Activated CD8-positive, alpha-beta memory T cell treated with anti-CD3 and anti-CD28 coated beads, Interleukin-2, amount 10 ng/mL, durations not matched to agents 7 days and 5 days (primary cell): Measurements from ENCODE around the gene SLC35F3. TPM values are rescaled to one million over a fixed set of nuclear protein-coding genes. Genes with fewer than 3 reads are reported as not detected.
"Not testable (repeated sequence)": the region's sequence is repeated elsewhere in the genome, so short reads cannot be mapped to it uniquely, and the experiment has no call there.

Experiments used
- ATAC-seq: fragments of 150-1000 bp; cut with Tn5 transposase; one replicate; pipeline ENCODE4 v1.10.0; 2021; ENCODE audit warnings: moderate library complexity
- CTCF ChIA-PET: fragments of 350-600 bp; sonication (Branson Sonifier 250); formaldehyde crosslinking; loops from one replicate; lab custom pipeline; 2021; ENCODE audit warnings: antibody characterized with exemption; lab: Charles Lee
- DNase-seq: peaks from one replicate; pipeline ENCODE4 v3.0.0-alpha.2; 2020
- H3K27ac Mint-ChIP-seq: one replicate; pipeline ENCODE4 v1.8.0; 2021; ENCODE audit warnings: mild to moderate bottlenecking, mixed read lengths
- H3K27me3 Mint-ChIP-seq: one replicate; pipeline ENCODE4 v1.8.0; 2021; ENCODE audit warnings: mixed read lengths
- H3K36me3 Mint-ChIP-seq: one replicate; pipeline ENCODE4 v1.8.0; 2021; ENCODE audit warnings: mild to moderate bottlenecking, mixed read lengths
- H3K4me1 Mint-ChIP-seq: one replicate; pipeline ENCODE4 v1.8.0; 2021; ENCODE audit warnings: mixed read lengths
- H3K4me3 Mint-ChIP-seq: one replicate; pipeline ENCODE4 v1.8.0; 2021; ENCODE audit warnings: mild to moderate bottlenecking, moderate library complexity, mixed read lengths
- H3K9me3 Mint-ChIP-seq: one replicate; pipeline ENCODE4 v1.8.0; 2022; ENCODE audit warnings: low read depth, mixed read lengths
- total RNA-seq, 2 experiments: library from RNA; stranded (reverse); gene quantifications; one replicate each; pipeline ENCODE4 v1.2.3, GENCODE V29; 2021

The SLC35F3 gene
- total RNA-seq, 2 experiments from 2014 or later = 13.8 to 16.8 TPM

GRCh38 chr1:234355782-234356510 lies 451.5 kb downstream of the SLC35F3 start:
- CTCF ChIA-PET = interaction anchor here (0.6 to 2.0 kb wide), 6 partner anchors 15 to 838 kb away, joined by 3 to 5 read pairs (median 3); no protein-coding TSS in a partner anchor
- DNase-seq (no peak), ATAC-seq (no peak)
- peaks cover 8% of the 10 kb centered on the region for H3K36me3 Mint-ChIP-seq
- H3K27ac Mint-ChIP-seq = peak overlapping the region; percentile 87
- no peaks in the 10 kb centered on the region for H3K9me3 Mint-ChIP-seq
- H3K4me3 Mint-ChIP-seq = peak overlapping the region; percentile 86
- peaks cover 19% of the 10 kb centered on the region for H3K4me1 Mint-ChIP-seq
- peaks cover 11% of the 10 kb centered on the region for H3K27me3 Mint-ChIP-seq

DNA sequence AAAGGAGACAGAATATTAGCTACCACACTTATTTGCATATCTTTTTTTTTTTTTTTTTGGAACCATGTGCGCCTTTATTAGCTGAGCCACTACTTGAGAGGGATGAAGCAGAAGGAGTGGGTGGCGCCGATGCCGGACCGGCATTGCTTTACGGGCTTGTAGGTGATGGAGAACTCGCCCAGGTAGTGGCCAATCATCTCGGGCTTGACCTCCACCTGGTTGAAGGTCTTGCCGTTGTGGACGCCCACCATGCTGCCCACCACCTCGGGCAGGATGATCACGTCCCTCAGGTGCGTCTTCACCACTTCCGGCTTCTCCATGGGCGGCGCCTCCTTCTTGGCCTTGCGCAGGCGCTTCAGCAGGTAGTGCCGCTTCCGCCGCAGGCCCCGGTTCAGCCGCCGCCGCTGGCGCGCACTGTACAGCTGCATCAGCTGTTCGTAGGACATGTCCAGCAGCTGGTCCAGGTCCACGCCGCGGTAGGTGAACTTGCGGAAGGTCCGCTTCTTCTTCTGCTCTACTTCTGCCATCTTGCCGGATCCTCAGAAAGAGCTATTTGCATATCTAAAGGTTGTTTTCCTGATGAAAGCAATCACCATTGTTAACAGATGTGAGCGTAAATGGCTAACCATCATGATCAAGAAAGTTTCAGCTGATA lies 452.3 kb downstream of the SLC35F3 start:
- CTCF ChIA-PET = interaction anchor here (0.6 to 2.0 kb wide), 4 partner anchors 13 to 138 kb away, joined by 3 to 5 read pairs (median 3); no protein-coding TSS in a partner anchor
- peak overlapping the region; percentile 87 for H3K27ac Mint-ChIP-seq
- peaks cover 13% of the 10 kb centered on the region for H3K27me3 Mint-ChIP-seq
- peak overlapping the region; percentile 86 for H3K4me3 Mint-ChIP-seq
- ATAC-seq (peak; percentile 82), DNase-seq (peak; percentile 80)
- not testable (repeated sequence) for H3K36me3 Mint-ChIP-seq, H3K9me3 Mint-ChIP-seq
- H3K4me1 Mint-ChIP-seq = peaks cover 20% of the 10 kb centered on the region

- CTCF ChIA-PET = no interaction called here
- DNase-seq (no peak), ATAC-seq (no peak)
- peaks cover 20% of the 10 kb centered on the region for H3K4me1 Mint-ChIP-seq
- H3K36me3 Mint-ChIP-seq = peaks cover 9% of the 10 kb centered on the region
- H3K4me3 Mint-ChIP-seq = peak overlapping the region; percentile 86
- H3K9me3 Mint-ChIP-seq = no peaks in the 10 kb centered on the region
- no peak overlapping the region for H3K27ac Mint-ChIP-seq
- H3K27me3 Mint-ChIP-seq = peaks cover 11% of the 10 kb centered on the region
These were observed 453.4 kb downstream of the SLC35F3 start for GRCh38 chr1:234357831-234358230.

- H3K27me3 Mint-ChIP-seq = peaks cover 2% of the 10 kb centered on the region
- no peak overlapping the region for H3K4me3 Mint-ChIP-seq
- CTCF ChIA-PET = no interaction called here
- no peak for DNase-seq
- no peak for ATAC-seq
- no peaks in the 10 kb centered on the region for H3K9me3 Mint-ChIP-seq
- peaks cover 15% of the 10 kb centered on the region for H3K4me1 Mint-ChIP-seq
- peaks cover 6% of the 10 kb centered on the region for H3K36me3 Mint-ChIP-seq
- H3K27ac Mint-ChIP-seq = no peak overlapping the region
These were observed 456.7 kb downstream of the SLC35F3 start for GRCh38 chr1:234361102-234361603.

DNA sequence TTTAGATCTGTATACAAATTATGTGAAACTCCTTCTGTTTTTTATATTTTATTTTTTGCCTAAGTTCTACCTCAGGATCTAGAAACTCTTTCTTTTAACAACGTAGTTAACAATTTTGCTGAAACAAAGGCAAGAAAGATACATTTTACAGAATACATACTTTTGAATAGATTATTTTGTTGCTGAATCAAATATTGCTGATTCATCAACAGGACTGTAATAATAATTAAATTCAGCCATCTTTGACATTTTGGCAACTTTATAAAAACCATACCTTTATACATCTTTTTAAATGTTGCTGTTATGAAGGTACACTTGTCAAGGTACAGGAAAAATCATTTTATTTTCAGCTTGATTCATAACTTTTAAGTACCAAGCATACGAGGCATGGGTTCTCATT lies 458.1 kb downstream of the SLC35F3 start:
- Mint-ChIP-seq H3K4me1 (peaks cover 13% of the 10 kb centered on the region), H3K4me3 (no peak overlapping the region), H3K36me3 (peaks cover 6% of the 10 kb centered on the region), H3K27ac (no peak overlapping the region), H3K9me3 (no peaks in the 10 kb centered on the region), H3K27me3 (peaks cover 2% of the 10 kb centered on the region)
- DNase-seq (no peak), ATAC-seq (no peak)
- CTCF ChIA-PET = interaction anchor here (0.6 to 1.2 kb wide), 2 partner anchors 36 to 1143 kb away, joined by 3 read pairs; no protein-coding TSS in a partner anchor

GRCh38 chr1:234368320-234369032 lies 464.0 kb downstream of the SLC35F3 start:
- H3K27me3 Mint-ChIP-seq = no peaks in the 10 kb centered on the region
- peaks cover 5% of the 10 kb centered on the region for H3K36me3 Mint-ChIP-seq
- H3K9me3 Mint-ChIP-seq = no peaks in the 10 kb centered on the region
- CTCF ChIA-PET = no interaction called here
- H3K27ac Mint-ChIP-seq = peak overlapping the region; percentile 22
- DNase-seq (peak; percentile 52), ATAC-seq (no peak)
- no peak overlapping the region for H3K4me3 Mint-ChIP-seq
- H3K4me1 Mint-ChIP-seq = peaks cover 30% of the 10 kb centered on the region

DNA sequence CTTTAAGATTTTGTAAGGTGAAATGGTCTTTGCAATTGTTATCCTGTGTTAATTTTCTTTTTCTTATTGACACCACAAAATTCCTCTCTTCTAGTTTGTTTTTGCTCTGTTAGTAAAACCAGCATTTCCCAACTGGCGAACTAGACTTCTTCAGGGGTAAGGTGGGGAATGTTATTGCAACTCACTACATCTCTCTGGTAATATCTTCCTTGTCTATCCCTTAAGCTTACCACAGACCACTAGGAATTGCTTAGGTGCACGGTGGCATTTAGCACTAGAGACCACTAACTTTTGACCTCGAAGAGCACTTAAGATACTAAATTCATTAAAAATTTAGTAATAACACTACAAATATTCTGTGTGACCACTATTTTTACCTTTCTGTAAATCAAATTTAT lies 464.6 kb downstream of the SLC35F3 start:
- ATAC-seq (no peak), DNase-seq (no peak)
- Mint-ChIP-seq H3K4me1 (peaks cover 30% of the 10 kb centered on the region), H3K4me3 (no peak overlapping the region), H3K9me3 (no peaks in the 10 kb centered on the region), H3K27me3 (no peaks in the 10 kb centered on the region), H3K36me3 (peaks cover 5% of the 10 kb centered on the region), H3K27ac (no peak overlapping the region)
- CTCF ChIA-PET = interaction anchor here (1.0 kb wide), 1 partner anchor 12 kb away, joined by 3 read pairs; no protein-coding TSS in a partner anchor

- DNase-seq (no peak), ATAC-seq (no peak)
- Mint-ChIP-seq H3K4me1 (peaks cover 37% of the 10 kb centered on the region), H3K27ac (peak overlapping the region; percentile 17), H3K27me3 (no peaks in the 10 kb centered on the region), H3K9me3 (no peaks in the 10 kb centered on the region), H3K36me3 (peaks cover 9% of the 10 kb centered on the region), H3K4me3 (no peak overlapping the region)
- CTCF ChIA-PET = interaction anchor here (1.0 kb wide), 1 partner anchor 13 kb away, joined by 3 read pairs; no protein-coding TSS in a partner anchor
These were observed 465.3 kb downstream of the SLC35F3 start for GRCh38 chr1:234369784-234370183.

DNA sequence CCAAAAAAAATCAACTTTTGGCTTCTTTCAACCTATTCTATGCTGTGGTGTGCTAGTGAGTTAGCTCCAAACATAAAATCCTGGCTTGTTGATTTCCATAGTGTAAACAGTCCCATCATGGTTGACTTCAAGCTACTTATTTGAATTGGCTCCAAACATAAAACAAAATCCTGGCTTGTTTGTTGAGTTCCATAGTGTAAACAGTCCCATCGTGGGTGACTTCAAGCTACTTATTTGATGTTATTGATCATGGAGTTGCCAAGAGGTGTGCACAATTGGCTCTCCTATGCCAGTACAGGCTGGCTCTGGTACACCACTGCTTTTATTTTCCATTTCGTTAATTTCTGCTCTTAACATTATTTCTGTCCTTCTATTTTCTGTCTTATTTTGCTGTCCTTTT lies 466.9 kb downstream of the SLC35F3 start:
- H3K4me1 Mint-ChIP-seq = peaks cover 50% of the 10 kb centered on the region
- no peak for DNase-seq
- no peak for ATAC-seq
- H3K27ac Mint-ChIP-seq = no peak overlapping the region
- H3K36me3 Mint-ChIP-seq = peaks cover 18% of the 10 kb centered on the region
- no peaks in the 10 kb centered on the region for H3K9me3 Mint-ChIP-seq
- CTCF ChIA-PET = interaction anchor here (0.7 to 1.2 kb wide), 2 partner anchors 15 to 247 kb away, joined by 3 to 4 read pairs; no protein-coding TSS in a partner anchor
- no peaks in the 10 kb centered on the region for H3K27me3 Mint-ChIP-seq
- H3K4me3 Mint-ChIP-seq = no peak overlapping the region

GRCh38 chr1:234372011-234372757 lies 467.7 kb downstream of the SLC35F3 start:
- ATAC-seq = no peak
- H3K4me1 Mint-ChIP-seq = peaks cover 54% of the 10 kb centered on the region

GRCh38 chr1:234373064-234373958 lies 468.8 kb downstream of the SLC35F3 start, which contains the start of gene COA6:
Gene COA6 (plus strand): TSS chr1:234373456. CDS start chr1:234373467, 11 bp downstream.
- H3K4me3 Mint-ChIP-seq = peak within 1 kb of the TSS; percentile 98
- peak; percentile 91 for ATAC-seq
- peak within 1 kb of the TSS; percentile 99 for H3K27ac Mint-ChIP-seq
- peak; percentile 93 for DNase-seq
- H3K4me1 Mint-ChIP-seq = peaks cover 53% of the 10 kb centered on the region
- peaks cover 35% of the 10 kb centered on the region for H3K36me3 Mint-ChIP-seq
- H3K9me3 Mint-ChIP-seq = no peaks in the 10 kb centered on the region
- no peaks in the 10 kb centered on the region for H3K27me3 Mint-ChIP-seq
- CTCF ChIA-PET = interaction anchor here (0.8 to 2.7 kb wide), 9 partner anchors 13 to 160 kb away, joined by 3 to 7 read pairs (median 4); no protein-coding TSS in a partner anchor

More at GRCh38 chr1:234372011-234372757, 467.7 kb downstream of the SLC35F3 start:
- H3K9me3 Mint-ChIP-seq = no peaks in the 10 kb centered on the region
- H3K27me3 Mint-ChIP-seq = no peaks in the 10 kb centered on the region
- peak overlapping the region; percentile 98 for H3K4me3 Mint-ChIP-seq
- peak overlapping the region; percentile 99 for H3K27ac Mint-ChIP-seq
- DNase-seq = no peak
- H3K36me3 Mint-ChIP-seq = peaks cover 24% of the 10 kb centered on the region
- CTCF ChIA-PET = interaction anchor here (1.2 to 1.9 kb wide), 2 partner anchors 45 to 248 kb away, joined by 4 to 7 read pairs; no protein-coding TSS in a partner anchor
